ENCODE measurements around the gene DOP1A.
A peak's percentile ranks its signal among the peaks of the same experiment; 100 is the strongest.

Gene DOP1A

GRCh38 chr6:83198486-83199172 lies 131.2 kb downstream of the DOP1A start:
- no peak for DNase-seq (ENCODE audit: low read depth in 3 of 3)

GRCh38 chr6:83199173-83199862 lies 131.8 kb downstream of the DOP1A start:
- DNase-seq (ENCODE audit: low read depth in 3 of 3), result no peak

- no peak for DNase-seq (ENCODE audit: low read depth in 3 of 3)
Measured at GRCh38 chr6:83199863-83200225, 132.4 kb downstream of the DOP1A start.

- DNase-seq (ENCODE audit: low read depth in 3 of 3), result no peak
Measured at GRCh38 chr6:83202031-83202430, 134.6 kb downstream of the DOP1A start.

- peak; percentile 19 to 40 (median 33) for DNase-seq (ENCODE audit: low read depth in 3 of 3)
Measured at GRCh38 chr6:83215131-83216047, 147.9 kb downstream of the DOP1A start.

GRCh38 chr6:83216806-83217205 lies 149.3 kb downstream of the DOP1A start:
- DNase-seq (ENCODE audit: low read depth in 3 of 3), result no peak
